HepG2 (cell line): ENCODE data around the gene ADAMTS4. TPM values are rescaled to one million over a fixed set of nuclear protein-coding genes. Genes with fewer than 3 reads are reported as not detected.

Experiments used
- ARNTL ChIP-seq: sonication (generic); formaldehyde crosslinking; IDR thresholded peaks from 2 replicates; pipeline ENCODE4 v1.4.0; 2020; ENCODE audit warnings: mild to moderate bottlenecking, missing genetic modification reagents
- DMAP1 ChIP-seq: IDR thresholded peaks from 2 replicates; pipeline ENCODE4 v1.6.1; 2016
- DMTF1 ChIP-seq: sonication (generic); formaldehyde crosslinking; IDR thresholded peaks from 2 replicates; pipeline ENCODE4 v1.4.0; 2020; ENCODE audit warnings: mild to moderate bottlenecking, missing genetic modification reagents
- DRAP1 ChIP-seq: IDR thresholded peaks from 2 replicates; pipeline ENCODE4 v1.6.1; 2016; ENCODE audit warnings: missing genetic modification reagents, missing compliant biosample characterization
- FOSL2 ChIP-seq: sonication (generic); formaldehyde crosslinking; IDR thresholded peaks from 2 replicates; pipeline ENCODE4 v1.4.0; 2020; ENCODE audit warnings: missing genetic modification reagents
- HNF4G ChIP-seq, 2 experiments: sonication (generic) in 1 of 2; formaldehyde crosslinking in 1 of 2; IDR thresholded peaks; 2 replicates each; pipeline versions ENCODE4 v1.4.0 to v1.6.1; 2011 to 2020; ENCODE audit warnings: borderline replicate concordance in 2 of 2, low read depth in 2 of 2, mild to moderate bottlenecking in 2 of 2, low read length in 1 of 2, missing genetic modification reagents in 1 of 2, moderate library complexity in 1 of 2
- NFE2L2 ChIP-seq: fragments of 150-350 bp; IDR thresholded peaks from 2 replicates; pipeline ENCODE4 v1.6.1; 2014; ENCODE audit warnings: low read length
- NFIB ChIP-seq: sonication (generic); formaldehyde crosslinking; IDR thresholded peaks from 2 replicates; pipeline ENCODE4 v1.9.0; 2021; ENCODE audit warnings: missing genetic modification reagents, mild to moderate bottlenecking, borderline replicate concordance
- POLR2G ChIP-seq: fragments of 200-400 bp; formaldehyde crosslinking; IDR thresholded peaks from 2 replicates; pipeline ENCODE4 v1.6.1; 2018; ENCODE audit warnings: mild to moderate bottlenecking, low read depth, low read length, moderate library complexity
- RFX3 ChIP-seq: IDR thresholded peaks from 2 replicates; pipeline ENCODE4 v1.6.1; 2016; ENCODE audit warnings: missing biosample characterization, missing genetic modification reagents
- SMARCC2 ChIP-seq: fragments of 450-650 bp; IDR thresholded peaks from 2 replicates; pipeline ENCODE4 v1.6.1; 2017; ENCODE audit warnings: antibody characterized with exemption, mild to moderate bottlenecking
- SRSF4 ChIP-seq: fragments of 200-400 bp; formaldehyde crosslinking; IDR thresholded peaks from one replicate; pipeline ENCODE4 v1.6.1; 2018; ENCODE audit warnings: mild to moderate bottlenecking, low read depth, low read length, moderate library complexity; ENCODE audit not compliant: poor library complexity, severe bottlenecking
- ZBTB2 ChIP-seq: sonication (generic); formaldehyde crosslinking; IDR thresholded peaks from 2 replicates; pipeline ENCODE4 v1.8.0; 2022; ENCODE audit warnings: low read depth, missing genetic modification reagents
- ZBTB33 ChIP-seq: sonication (generic); formaldehyde crosslinking; IDR thresholded peaks from 2 replicates; pipeline ENCODE4 v1.4.0; 2020; ENCODE audit warnings: missing genetic modification reagents
- ZC3H4 ChIP-seq: sonication (generic); formaldehyde crosslinking; IDR thresholded peaks from 2 replicates; pipeline ENCODE4 v1.4.0; 2020; ENCODE audit warnings: missing genetic modification reagents, borderline replicate concordance
- ZNF24 ChIP-seq: fragments of 450-650 bp; IDR thresholded peaks from 2 replicates; pipeline ENCODE4 v1.6.1; 2017; ENCODE audit warnings: antibody characterized with exemption, mild to moderate bottlenecking
- ZNF3 ChIP-seq: IDR thresholded peaks from 2 replicates; pipeline ENCODE4 v1.7.0; 2017; ENCODE audit warnings: inconsistent platforms
- ZNF546 ChIP-seq: sonication (generic); formaldehyde crosslinking; conservative IDR thresholded peaks from 2 replicates; pipeline ENCODE4 v1.8.1; 2023; ENCODE audit warnings: mild to moderate bottlenecking, missing genetic modification reagents
- ZNF75D ChIP-seq: sonication (generic); formaldehyde crosslinking; IDR thresholded peaks from 2 replicates; pipeline ENCODE4 v1.8.1; 2023; ENCODE audit warnings: missing genetic modification reagents, mild to moderate bottlenecking, borderline replicate concordance
- ZSCAN9 ChIP-seq: IDR thresholded peaks from 2 replicates; pipeline ENCODE4 v1.6.1; 2016; ENCODE audit warnings: borderline replicate concordance
- polyA plus RNA-seq, 8 experiments: library from polyadenylated mRNA; depleted of rRNA in 3 of 8; stranded (reverse) in 7 of 8; unstranded in 1 of 8; fragments of >200 nt; fragmentation: Illumina TruSeq in 4 of 8; extraction: Trizol in 4 of 8; gene quantifications; 2 replicates each; pipeline versions ENCODE4 v1.2.1 to v1.2.3, GENCODE V29; 2011 to 2016; ENCODE audit warnings: low read depth in 4 of 8, missing spikeins in 1 of 8, mixed read lengths in 1 of 8; ENCODE audit not compliant: insufficient read depth in 1 of 8
- total RNA-seq, 5 experiments: library from RNA; depleted of rRNA; stranded (reverse); fragments of >200 nt; fragmentation: Illumina TruSeq; extraction: Trizol; gene quantifications; 2 replicates each; pipeline ENCODE4 v1.2.3, GENCODE V29; 2016; ENCODE audit warnings: low read depth in 1 of 5
- TF ChIP-seq, protein P1 (sequence below): sonication (generic); formaldehyde crosslinking; IDR thresholded peaks from 2 replicates; pipeline ENCODE4 v1.5.0; 2020; ENCODE audit warnings: mild to moderate bottlenecking, missing genetic modification reagents
- TF ChIP-seq, protein P2 (sequence below): sonication (generic); formaldehyde crosslinking; IDR thresholded peaks from 2 replicates; pipeline ENCODE4 v1.4.0; 2020; ENCODE audit warnings: mild to moderate bottlenecking, missing genetic modification reagents

The ADAMTS4 gene
- total and polyA plus RNA-seq, 2 of the 13 experiments (the other 11 are each of a cell fraction or from before 2014, with no cell fraction given) = 0.51 to 1.7 TPM

GRCh38 chr1:161223805-161224694, 25.2 kb upstream of the ADAMTS4 start (continued):
- no peak for TF ChIP-seq ZC3H4 (CRISPR knock-in tag)
- TF ChIP-seq ZNF546 (CRISPR knock-in tag) = no peak
- TF ChIP-seq DMTF1 (CRISPR knock-in tag) = no peak
- no peak for TF ChIP-seq DMAP1 (CRISPR knock-in tag)
- no peak; the same call in 1 of the 2 replicates for TF ChIP-seq ARNTL (CRISPR knock-in tag)
- peak; percentile 98 for TF ChIP-seq HNF4G (IDR thresholded peaks at IDR 0.05; ENCODE audit: borderline replicate concordance, low read depth, low read length)
- peak; percentile 85 for TF ChIP-seq HNF4G (CRISPR knock-in tag; IDR thresholded peaks at IDR 0.05; ENCODE audit: borderline replicate concordance, low read depth)
- TF ChIP-seq ZNF3 (CRISPR knock-in tag) = no peak
- TF ChIP-seq POLR2G = peak; percentile 57; the same call in 1 of the 2 replicates
- TF ChIP-seq ZNF75D (CRISPR knock-in tag) = no peak
- TF ChIP-seq, protein P1, sequence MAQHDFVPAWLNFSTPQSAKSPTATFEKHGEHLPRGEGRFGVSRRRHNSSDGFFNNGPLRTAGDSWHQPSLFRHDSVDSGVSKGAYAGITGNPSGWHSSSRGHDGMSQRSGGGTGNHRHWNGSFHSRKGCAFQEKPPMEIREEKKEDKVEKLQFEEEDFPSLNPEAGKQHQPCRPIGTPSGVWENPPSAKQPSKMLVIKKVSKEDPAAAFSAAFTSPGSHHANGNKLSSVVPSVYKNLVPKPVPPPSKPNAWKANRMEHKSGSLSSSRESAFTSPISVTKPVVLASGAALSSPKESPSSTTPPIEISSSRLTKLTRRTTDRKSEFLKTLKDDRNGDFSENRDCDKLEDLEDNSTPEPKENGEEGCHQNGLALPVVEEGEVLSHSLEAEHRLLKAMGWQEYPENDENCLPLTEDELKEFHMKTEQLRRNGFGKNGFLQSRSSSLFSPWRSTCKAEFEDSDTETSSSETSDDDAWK (CRISPR knock-in tag) = no peak
- TF ChIP-seq DRAP1 = peak; percentile 55
- TF ChIP-seq ZNF24 = no peak
- no peak for TF ChIP-seq SRSF4
- TF ChIP-seq ZBTB33 (CRISPR knock-in tag) = no peak
- TF ChIP-seq, protein P2, sequence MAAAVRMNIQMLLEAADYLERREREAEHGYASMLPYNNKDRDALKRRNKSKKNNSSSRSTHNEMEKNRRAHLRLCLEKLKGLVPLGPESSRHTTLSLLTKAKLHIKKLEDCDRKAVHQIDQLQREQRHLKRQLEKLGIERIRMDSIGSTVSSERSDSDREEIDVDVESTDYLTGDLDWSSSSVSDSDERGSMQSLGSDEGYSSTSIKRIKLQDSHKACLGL = no peak
- TF ChIP-seq ZSCAN9 = no peak
- TF ChIP-seq NFIB (CRISPR knock-in tag) = no peak
- no peak for TF ChIP-seq RFX3 (CRISPR knock-in tag)
- no peak for TF ChIP-seq SMARCC2
- TF ChIP-seq ZBTB2 (CRISPR knock-in tag) = no peak
- peak; percentile 91 for TF ChIP-seq FOSL2 (CRISPR knock-in tag)
- TF ChIP-seq NFE2L2 = no peak
